GM21390 (cell line): ENCODE data around the gene NISCH.

ENCODE experiments used
- ATAC-seq: cut with Tn5 transposase; IDR thresholded peaks from one replicate; pipeline ENCODE4 v1.9.1; 2021; ENCODE audit not compliant: unreplicated experiment

NISCH gene

DNA sequence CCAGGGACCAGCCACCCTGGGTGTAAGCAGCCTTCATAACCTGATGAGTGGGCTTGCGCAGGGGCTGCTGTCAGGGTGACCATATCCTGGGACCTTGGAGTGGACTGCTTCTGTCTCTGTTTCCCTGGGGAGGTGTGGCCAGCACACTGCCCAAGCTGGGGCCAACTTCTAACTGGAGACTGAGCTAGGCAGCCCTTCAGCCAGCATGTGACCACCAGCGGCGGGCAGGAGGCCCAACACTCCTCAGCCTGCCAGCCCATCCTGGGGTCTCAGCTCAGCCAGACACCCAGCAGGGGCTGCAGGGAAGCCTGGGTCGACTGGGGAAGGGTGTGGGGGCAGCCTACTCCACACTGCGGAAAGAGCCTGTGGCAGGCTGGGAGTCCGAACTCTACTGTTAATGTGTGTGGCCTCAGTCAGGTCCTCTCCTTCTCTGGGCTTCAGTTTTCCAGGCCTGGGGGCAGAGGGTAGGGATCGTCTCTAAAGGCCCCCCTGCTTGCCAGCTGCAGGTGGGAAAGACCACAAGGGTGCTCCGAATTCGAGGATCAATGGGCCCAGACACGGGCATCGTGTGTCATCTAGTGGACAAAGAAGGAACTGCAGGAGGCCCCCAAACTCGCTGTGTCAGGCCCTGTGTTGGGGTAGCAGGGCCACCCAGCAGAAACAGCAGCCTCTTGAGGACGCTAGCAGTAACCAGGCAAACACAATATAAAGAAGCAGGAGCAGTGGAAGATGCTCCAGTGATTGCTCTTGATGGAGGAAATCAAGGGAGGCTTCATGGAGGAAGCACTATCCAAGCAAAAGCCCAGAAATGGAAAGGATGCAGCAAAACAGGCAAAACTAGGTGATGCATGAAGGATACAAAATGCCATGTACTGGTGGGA lies 8.5 kb upstream of the NISCH start:
- ATAC-seq, result no peak

DNA sequence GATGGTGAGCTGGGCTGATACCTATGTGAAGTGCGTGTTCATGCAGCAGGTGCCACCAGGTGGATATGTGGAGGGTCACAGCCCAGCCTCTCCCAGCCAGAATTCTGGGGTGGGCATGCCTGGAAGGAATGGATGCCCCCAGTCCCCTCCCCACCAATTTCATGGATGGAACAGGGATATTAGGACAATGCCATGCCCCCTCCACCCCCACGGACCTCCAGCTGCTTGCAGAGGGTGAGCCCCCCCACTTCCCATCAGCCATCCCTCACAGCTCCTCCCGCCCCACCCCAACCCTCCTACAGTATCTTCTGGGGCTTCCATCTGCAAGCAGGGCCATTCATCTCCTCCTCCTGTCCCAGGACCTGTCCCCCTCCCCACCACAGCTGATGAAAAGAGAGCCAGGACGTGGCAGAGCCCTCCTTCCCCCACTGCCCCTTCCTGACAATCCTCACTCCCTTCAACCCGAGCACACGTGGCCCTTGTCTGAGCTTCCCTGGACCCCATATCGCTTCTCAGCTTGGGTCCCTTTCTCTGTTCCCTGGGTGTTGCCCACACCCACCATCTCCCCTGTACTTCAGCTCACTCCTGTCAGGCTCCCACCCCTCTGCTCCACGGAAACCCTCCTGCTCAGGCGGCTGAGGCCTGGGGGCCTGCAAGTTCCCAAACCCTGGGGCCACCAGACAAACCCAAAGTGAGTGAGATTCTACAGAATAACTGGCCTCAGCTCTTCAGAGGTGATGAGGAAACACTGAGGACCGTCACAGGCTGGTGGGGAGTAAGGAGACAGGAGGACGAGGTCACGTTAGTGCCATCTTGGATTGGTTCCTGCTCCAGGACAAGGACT lies 7.7 kb upstream of the NISCH start:
- ATAC-seq, result no peak

DNA sequence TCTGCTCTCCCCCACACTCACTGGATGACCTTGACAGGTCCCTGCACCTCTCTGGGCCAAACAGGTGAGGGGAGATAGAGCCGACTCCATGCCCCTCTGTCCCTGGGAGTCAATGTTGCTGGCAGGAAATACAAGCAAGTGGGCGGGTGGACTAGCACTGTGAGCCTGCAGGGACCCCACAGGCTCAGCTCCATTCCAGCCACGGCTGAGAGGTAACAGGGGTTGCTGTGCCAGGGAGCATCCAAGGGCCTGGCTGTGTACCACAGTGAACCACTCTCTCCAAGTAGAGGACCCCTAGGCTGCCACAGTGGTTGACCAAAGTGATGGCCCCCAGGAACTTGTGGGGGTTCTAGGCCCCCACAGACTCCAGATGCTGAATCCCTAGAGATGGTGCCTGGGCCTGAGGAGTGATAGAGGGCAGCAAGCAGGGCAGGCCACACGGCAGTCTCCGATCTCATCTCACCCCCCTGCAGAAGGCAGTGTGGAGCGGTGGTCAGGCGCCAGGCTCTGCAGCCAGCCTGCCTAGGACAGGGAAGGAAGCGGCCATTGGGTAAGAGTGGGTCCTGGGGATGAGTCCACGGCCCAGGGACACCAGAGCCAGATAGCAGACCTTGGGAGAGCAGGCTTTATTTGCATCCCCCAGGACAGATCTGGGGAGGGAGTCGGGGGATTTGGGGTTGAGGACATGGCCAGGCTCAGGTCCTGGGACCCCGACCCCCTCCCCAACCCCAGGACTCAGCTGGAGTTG lies 4.7 kb upstream of the NISCH start:
- ATAC-seq, result no peak

DNA sequence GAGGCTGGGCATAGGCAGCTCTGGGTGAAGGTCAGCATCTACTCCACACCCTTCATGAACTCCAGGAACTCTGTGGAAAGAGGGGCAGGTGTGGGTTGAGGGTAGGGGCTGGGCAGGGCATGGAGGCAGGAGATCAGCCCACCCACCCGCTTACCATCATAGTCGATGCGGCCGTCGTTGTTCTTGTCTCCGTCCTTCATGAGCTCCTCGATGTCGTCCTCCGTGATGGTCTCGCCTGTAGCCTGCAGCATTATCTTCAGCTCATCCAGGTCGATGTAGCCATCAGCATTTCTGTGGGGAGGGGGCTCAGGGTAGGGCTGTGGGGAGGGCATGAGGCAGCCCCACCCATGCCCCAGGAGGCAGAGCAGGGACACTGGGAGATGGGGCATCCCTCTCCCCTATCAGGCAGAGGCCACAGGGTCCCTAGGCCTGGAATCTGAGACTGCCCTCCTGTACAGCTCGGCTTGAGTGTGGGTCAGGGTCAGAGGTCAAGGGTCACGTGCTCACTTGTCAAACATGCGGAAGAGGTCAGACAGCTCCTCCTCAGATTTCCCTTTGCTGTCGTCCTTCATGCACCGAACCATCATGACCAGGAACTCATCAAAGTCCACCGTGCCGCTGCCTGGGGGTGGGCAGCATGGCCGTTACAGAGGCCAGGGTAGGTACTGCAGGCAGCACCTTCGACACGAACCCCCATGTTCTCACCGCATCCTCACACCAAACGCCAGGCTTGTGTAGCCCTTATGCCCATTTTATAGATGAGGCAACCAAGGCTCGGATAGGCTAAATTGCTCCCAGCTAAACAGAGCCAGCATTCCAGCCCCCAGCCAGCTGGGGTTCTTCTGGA lies 3.9 kb upstream of the NISCH start:
- ATAC-seq, result no peak

DNA sequence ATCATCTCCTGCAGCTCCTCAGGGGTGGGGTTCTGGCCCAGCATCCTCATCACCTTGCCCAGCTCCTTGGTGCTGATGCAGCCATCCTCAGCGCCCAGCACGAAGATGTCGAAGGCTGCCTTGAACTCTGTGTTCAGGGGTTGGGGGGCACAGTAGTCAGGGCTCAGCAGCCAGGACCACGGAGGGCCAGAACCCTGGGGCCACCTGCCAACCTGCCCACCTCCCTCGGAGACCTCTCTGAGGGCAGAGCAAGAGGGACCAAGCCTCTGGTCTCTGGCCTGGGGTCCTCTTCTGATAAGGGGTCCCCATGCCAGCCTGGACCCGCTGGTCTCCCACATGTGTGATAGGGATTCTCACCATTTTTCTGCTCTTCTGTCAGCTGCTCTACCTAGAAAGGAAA lies 3.3 kb upstream of the NISCH start:
- no peak for ATAC-seq

DNA sequence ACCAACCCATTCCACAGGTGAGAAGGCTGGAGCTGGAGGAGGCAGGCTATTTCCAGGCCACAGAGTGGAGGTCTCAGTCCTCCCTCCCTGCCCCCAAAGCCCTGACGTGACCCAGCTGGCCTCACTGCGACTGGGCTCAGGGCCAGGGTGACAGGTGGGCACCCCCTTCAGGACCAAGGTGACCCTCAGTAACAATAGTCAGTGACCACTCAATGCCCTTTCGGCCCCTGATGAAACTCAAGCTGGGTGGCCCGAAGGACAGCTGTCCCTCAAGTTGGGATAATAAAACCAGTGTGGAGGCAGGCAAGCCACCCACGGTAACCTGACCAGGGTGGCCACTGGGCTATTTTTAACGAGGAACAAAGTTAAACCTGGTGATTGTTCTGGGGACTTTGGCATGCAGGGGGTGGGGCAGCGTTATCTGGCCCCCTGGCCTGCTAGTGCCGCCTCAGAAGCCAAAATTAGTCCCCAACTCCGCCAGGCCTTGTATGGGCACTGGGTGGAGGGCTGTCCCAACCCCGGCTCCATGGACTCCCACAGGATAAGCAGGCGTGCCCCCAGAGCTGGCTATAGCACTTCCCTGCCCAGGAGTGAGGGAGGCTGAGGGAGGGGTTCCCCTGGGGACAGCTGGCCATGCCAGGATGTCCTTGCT lies 2.7 kb upstream of the NISCH start:
- ATAC-seq, result no peak

DNA sequence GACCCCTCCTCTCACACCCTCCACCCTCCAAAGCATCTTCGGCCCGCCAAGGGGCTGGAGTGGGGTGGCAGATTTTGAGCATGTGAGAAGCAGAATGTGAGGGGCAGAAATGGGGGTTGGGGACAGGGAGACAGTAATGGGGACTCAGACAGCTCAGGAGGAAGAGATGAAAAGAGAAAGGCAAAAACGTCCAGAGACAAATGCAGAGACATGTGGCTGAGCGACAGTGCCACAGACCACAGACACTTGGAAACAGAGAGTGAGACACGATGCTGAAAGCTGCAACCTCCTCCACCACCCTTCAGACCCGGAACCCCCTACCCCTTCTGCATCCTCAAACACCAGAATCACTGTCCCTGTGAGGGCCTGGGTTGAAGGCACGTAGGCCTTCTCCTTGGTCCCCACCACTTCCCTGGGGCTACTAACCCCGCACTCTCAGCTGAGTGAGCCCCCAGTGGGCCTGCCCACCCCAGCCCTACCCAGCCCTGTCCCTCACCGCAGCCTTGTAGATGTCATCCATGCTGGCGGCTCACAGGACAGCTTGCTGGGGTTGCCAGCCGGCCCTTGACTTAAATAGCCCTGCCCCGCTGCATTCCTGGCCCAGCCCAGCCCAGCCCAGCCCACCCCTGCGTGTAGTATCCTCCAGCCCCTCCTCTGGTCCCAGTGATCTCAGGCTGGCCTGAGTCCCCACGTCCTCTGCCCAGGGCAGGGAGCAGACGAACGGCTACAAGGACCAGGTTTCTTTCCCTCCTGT lies 1.7 kb upstream of the NISCH start, which contains the start of gene TNNC1:
TSS of gene TNNC1 (minus strand) at position 546 of the 754 bp plus-strand sequence. CDS start at position 520, 26 bp downstream.
- no peak for ATAC-seq

DNA sequence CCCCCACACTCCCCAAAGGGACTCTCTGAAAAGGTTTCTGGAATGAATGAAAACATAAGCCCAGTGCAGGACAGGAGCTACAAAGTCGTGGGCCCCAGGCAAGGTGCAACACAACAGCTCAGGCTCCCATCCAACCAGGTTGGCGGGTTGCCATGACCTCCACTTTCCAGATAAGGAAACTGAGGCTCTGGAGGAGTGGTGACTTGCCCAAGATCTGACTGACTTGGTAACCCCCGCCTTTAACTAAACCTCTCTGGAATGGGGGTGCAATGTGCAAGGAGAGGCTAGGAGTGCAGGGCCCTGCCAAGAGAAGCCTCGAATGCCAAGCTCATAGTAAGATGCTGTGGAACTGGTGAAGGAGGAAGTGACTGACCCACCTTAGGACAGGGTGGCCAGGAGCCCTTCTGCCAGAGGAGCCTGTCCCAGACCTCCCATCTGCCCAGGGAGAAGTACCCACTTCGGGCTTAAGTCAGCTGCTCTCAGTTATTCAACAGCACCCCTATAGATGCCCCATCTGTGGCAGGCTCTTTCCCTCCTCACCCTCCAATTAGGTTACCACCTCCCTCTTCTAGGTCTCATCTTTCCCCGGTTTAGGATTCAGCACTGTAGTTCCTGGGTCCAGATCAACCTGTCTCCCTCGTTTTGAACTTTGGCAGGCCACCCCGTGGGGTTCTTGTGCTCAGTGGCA lies 1.0 kb upstream of the NISCH start:
- no peak for ATAC-seq

DNA sequence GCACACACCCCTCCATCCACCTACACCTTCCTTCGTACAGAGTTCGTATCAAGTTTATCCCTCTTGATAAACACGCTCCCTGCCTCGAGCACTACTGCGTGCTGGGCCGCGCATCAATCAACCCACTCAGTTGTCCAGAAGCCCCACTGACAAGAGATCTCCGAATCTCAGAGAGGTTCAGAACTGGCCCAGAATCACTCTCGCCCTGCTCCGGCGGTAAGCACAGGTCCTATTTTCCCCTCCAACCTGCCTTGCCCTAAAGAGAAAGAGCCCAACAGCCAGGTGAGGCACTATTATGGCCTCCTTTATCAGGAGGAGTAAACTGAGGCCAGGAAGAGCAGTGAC lies 494 bp upstream of the NISCH start:
- ATAC-seq, result no peak

DNA sequence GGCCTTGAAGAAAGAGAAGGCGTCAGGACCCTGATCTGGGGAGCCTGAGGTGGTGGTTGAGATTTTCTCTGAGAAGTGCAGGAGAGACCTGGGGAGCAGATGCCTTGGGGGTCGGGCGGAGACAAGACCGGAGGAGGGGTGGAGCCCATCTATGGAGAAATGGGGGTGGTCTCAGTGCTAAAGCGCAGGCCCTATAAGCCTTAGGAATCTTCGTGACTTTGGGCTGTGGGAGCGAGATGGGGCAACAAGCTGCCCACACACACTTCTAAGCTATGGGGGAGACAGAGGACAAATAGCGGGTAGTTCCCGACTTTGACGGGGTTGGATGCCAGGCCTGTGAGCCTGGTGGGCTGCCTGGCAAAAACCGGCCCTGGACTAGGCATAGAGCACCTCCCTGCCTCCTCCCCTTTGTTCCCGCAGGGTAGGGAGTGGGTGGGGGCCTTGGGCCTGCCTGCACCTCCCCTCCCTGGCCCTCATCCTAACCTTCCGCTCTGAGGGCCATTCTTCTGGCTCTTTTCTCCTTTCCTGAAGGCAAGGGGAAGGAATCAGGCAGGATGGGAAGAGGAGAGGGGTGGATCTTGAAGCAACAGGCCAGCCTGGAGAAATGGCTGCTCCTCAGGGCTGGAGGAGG lies 880 bp downstream of the NISCH start:
- no peak for ATAC-seq

DNA sequence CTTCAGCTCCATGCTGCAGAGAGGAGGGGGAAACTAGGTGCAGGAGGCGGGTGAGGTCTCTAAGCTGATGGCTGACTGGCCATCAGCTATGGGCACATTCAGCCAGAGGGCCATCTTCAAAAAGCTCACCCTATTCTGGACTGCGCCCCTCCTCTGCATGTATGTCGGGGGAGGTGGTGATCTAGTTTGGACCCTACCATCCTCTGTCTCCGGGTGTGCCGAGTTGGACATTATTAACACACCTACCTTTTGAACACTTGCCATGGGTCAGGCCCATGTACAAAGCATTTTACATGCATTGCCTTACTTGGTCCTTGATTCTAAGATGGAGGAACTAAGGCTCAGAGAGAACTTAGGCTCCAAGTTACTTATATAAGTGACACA lies 1.4 kb downstream of the NISCH start:
- no peak for ATAC-seq

DNA sequence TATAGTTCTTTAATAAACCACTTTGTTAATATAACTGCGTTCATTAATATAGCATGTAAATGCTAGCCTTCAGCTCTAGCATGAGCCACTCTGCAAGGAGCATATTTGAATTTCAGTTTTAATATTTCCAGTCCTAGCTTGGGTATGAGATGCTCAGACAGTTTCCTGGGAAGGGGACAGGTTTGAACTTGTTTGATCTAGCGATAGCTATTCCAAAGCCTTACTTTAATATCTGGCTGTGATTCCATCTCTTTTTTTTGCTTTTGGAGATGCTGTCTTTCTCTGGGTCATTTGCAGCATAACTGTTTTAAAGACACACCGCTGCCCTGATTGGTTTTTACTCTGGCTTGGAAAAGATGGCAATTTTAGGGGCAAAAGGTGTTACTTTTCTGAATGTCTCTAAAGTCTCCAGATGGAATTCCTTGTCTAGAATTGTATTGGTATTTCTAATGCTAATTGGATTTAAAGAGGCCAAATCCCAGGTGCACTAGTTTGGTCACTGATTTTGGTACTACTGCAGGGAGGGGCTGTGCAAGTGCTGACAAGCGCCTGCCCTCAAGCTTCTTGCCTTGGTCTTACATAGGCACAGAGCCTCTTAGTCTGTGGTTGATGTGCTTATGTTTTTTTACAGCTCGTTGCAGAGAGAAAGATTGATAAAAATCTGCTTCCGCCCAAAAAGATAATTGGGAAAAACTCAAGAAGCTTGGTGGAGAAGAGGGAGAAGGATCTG lies 2.8 kb downstream of the NISCH start:
- ATAC-seq, result no peak

DNA sequence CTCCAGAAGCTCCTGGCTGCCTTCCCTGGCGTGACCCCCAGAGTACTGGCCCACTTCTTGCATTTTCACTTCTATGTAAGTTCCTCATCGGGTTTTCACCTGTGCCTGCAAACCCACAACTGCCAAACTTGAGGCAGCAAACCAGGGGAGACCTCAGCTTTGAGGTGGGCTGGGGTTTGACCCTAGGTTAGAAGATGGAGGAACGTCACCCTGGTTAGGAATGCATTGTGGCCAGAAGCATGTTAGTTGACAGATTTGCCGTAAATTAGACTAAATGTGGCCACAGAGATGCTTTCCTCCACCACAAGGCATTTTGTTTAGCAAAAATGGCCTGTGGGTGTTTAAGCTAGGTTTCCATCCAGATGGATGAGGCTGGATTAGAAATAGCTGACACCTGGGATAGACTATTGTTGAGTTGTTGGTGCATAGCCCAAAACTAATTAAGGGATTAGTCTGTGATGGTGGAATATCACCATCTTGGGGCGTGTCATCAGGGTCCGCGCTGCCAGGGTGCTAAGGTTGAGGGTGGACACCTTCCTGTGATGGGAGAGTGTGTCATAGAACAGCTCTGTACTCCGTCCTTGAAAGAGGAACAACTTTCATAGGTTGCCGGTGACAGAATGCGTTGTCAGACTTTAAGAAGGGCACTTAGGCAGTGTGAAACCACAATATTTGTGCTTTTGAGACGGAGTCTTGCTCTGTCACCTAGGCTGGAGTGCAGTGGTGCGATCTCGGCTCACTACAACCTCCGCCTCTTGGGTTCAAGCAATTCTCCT lies 3.6 kb downstream of the NISCH start:
- ATAC-seq, result no peak

DNA sequence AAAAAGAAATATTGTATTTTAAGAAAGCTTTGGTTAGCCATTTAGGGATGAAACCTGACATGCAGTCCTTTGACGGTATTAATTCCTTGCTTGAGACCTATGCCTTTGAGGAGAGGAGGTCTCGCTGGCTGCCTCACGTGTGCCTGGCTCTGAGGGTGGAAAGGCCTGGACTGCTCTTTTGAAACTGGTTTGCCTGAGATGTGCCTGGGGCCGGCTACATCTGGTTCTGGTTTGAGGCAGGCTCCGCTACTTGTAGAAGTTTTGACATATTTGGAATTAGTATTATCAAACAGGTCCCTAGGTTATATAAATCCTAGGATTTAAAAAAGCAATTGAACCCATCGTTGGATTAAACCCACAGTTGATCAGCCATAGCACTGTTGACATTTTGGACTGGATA lies 6.5 kb downstream of the NISCH start:
- no peak for ATAC-seq

DNA sequence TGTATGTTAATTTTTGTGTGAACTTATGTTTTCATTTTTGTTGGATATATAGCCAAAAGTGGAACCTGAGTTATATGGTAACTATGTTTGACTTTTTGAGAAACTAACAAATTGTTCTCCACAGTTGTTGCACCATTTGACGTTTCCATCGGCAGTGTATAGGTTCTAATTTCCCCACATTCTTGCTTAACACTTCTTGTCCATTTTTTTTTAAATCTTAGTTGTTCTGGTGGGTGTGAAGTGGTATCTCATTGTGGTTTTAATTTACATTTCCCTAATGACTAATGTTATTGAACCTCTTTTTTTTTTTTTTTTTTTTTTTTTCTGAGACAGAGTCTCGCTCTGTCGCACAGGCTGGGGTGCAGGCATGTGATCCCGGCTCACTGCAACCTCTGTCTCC lies 8.0 kb downstream of the NISCH start:
- ATAC-seq, result no peak

DNA sequence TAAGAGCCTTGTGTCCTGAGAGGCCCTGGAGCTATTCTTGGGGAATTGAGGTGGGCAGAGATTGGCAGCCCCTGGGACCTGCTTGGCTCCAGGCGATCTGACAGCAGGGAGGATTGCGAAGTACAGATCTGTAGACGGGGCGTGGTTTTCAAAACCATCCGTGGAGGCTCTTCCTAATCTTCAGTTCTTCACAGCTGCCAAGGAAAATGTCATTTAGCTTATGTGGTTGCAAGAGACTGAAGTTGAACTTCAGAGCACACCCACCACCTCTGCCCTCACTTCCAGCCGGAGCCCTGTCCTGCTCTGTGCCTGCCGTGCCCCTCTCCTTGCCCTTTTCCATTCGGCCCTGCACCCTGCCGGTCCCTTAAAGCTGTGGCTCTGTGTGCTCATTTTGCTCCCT lies 12.9 kb downstream of the NISCH start:
- no peak for ATAC-seq

DNA sequence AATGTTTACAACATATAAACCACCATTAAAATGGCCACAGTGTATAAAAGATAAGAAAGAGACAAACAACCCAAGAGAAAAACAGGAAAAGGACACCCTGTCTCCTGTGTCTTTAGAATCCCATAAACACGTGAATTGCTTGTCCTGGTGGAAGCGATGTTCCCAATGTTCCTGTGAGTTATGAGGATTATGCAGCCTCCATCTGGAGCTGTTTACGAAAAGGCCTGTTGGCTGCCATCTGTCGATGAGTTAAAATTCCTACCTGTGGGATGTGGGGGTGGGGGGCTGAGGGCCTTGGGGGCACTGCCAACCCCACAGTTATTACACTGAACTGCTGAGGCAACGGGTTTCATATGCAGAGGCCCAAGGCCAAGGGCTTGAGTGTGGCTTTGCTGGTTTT lies 13.6 kb downstream of the NISCH start:
- no peak for ATAC-seq
